IMR-90 (cell line): ENCODE results near the gene MARCHF9. TPM values are rescaled to one million over a fixed set of nuclear protein-coding genes. Genes with fewer than 3 reads are reported as not detected.

Experiments
- ATAC-seq: fragments of 200-7000 bp; cut with Tn5 transposase; 2 replicates; pipeline ENCODE4 v1.9.1; 2020; ENCODE audit warnings: low read depth, mild to moderate bottlenecking, moderate library complexity
- BruUV-seq: library from RNA; stranded (reverse); fragments of 400-500 nt; replicated peaks from 2 replicates; lab custom pipeline; 2021; lab: Mats Ljungman, UMichigan
- CTCF ChIA-PET: fragments of 300-600 bp; formaldehyde crosslinking; extraction: SDS; loops from one replicate; lab custom pipeline; 2021; ENCODE audit warnings: antibody characterized with exemption; lab: Yijun Ruan, JAX
- POLR2A ChIA-PET: fragments of 300-600 bp; sonication (Branson Sonifier 250); formaldehyde crosslinking; loops from one replicate; lab custom pipeline; 2022; ENCODE audit warnings: antibody characterized with exemption; ENCODE audit not compliant: unreplicated experiment; lab: Charles Lee
- DNase-seq: peaks from one replicate; pipeline ENCODE4 v3.0.0; 2013
- H2AFZ ChIP-seq: replicated peaks from 2 replicates; pipeline ENCODE3; 2013; ENCODE audit warnings: low read length, mild to moderate bottlenecking; ENCODE audit not compliant: poor library complexity
- H2AK5ac ChIP-seq: 2 replicates; pipeline ENCODE4 v1.6.1; 2013; ENCODE audit warnings: low read depth, low read length, inconsistent platforms
- H2AK9ac ChIP-seq: replicated peaks from 2 replicates; pipeline ENCODE3; 2013; ENCODE audit warnings: mild to moderate bottlenecking, low read depth, low read length, moderate library complexity; ENCODE audit not compliant: poor library complexity
- H2BK120ac ChIP-seq: 2 replicates; pipeline ENCODE4 v1.6.1; 2013; ENCODE audit warnings: low read depth, low read length, inconsistent platforms
- H2BK15ac ChIP-seq: 3 replicates; pipeline ENCODE4 v1.6.1; 2013; ENCODE audit warnings: low read depth, low read length, inconsistent platforms
- H2BK20ac ChIP-seq: 2 replicates; pipeline ENCODE4 v1.6.1; 2013; ENCODE audit warnings: low read depth, mild to moderate bottlenecking, inconsistent platforms, low read length, moderate library complexity
- H2BK5ac ChIP-seq: 2 replicates; pipeline ENCODE4 v1.6.1; 2013; ENCODE audit warnings: mild to moderate bottlenecking, low read depth, low read length, inconsistent platforms; ENCODE audit not compliant: poor library complexity, severe bottlenecking
- H3K14ac ChIP-seq: replicated peaks from 2 replicates; pipeline ENCODE4 v1.6.1; 2013; ENCODE audit warnings: low read depth, low read length, inconsistent platforms
- H3K18ac ChIP-seq: 2 replicates; pipeline ENCODE4 v1.6.1; 2013; ENCODE audit warnings: low read depth, low read length, control low read depth
- H3K23ac ChIP-seq: 2 replicates; pipeline ENCODE4 v1.6.1; 2013; ENCODE audit warnings: low read depth, low read length, inconsistent platforms
- H3K27ac ChIP-seq: 2 replicates; pipeline ENCODE4 v1.5.1; 2013; ENCODE audit warnings: mild to moderate bottlenecking, control low read depth, low read length; ENCODE audit not compliant: insufficient read depth
- H3K27me3 ChIP-seq: 2 replicates; pipeline ENCODE4 v1.6.1; 2013; ENCODE audit warnings: low read length; ENCODE audit not compliant: control insufficient read depth, insufficient read depth
- H3K36me3 ChIP-seq: 2 replicates; pipeline ENCODE4 v1.6.1; 2013; ENCODE audit warnings: low read length, mixed read lengths; ENCODE audit not compliant: control insufficient read depth, insufficient read depth
- H3K4ac ChIP-seq: 2 replicates; pipeline ENCODE4 v1.6.1; 2013; ENCODE audit warnings: low read depth, low read length, inconsistent platforms
- H3K4me1 ChIP-seq: 2 replicates; pipeline ENCODE4 v1.6.1; 2013; ENCODE audit warnings: low read length, mixed read lengths; ENCODE audit not compliant: control insufficient read depth, insufficient read depth
- H3K4me2 ChIP-seq: 2 replicates; pipeline ENCODE4 v1.6.1; 2013; ENCODE audit warnings: low read depth, mild to moderate bottlenecking, control low read depth, low read length, moderate library complexity
- H3K4me3 ChIP-seq: 2 replicates; pipeline ENCODE4 v1.5.1; 2013; ENCODE audit warnings: low read depth, mild to moderate bottlenecking, control low read depth, low read length, moderate library complexity; ENCODE audit not compliant: insufficient read depth
- H3K56ac ChIP-seq: 2 replicates; pipeline ENCODE4 v1.6.1; 2013; ENCODE audit warnings: low read length, inconsistent platforms; ENCODE audit not compliant: insufficient read depth; ENCODE audit errors: extremely low read depth
- H3K79me1 ChIP-seq, 2 experiments: 2 replicates each; pipeline ENCODE4 v1.6.1; 2013; ENCODE audit warnings: low read length in 2 of 2, inconsistent platforms in 1 of 2, low read depth in 1 of 2
- H3K9ac ChIP-seq: 2 replicates; pipeline ENCODE4 v1.6.1; 2013; ENCODE audit warnings: low read depth, low read length, control low read depth
- H3K9me1 ChIP-seq: 2 replicates; pipeline ENCODE4 v1.6.1; 2013; ENCODE audit warnings: low read length, inconsistent platforms; ENCODE audit not compliant: insufficient read depth
- H3K9me3 ChIP-seq: 2 replicates; pipeline ENCODE4 v1.6.1; 2013; ENCODE audit warnings: low read length; ENCODE audit not compliant: control insufficient read depth, insufficient read depth
- H4K20me1 ChIP-seq: 2 replicates; pipeline ENCODE4 v1.6.1; 2013; ENCODE audit warnings: low read length, inconsistent platforms; ENCODE audit not compliant: insufficient read depth
- H4K5ac ChIP-seq: 2 replicates; pipeline ENCODE4 v1.6.1; 2013; ENCODE audit warnings: mild to moderate bottlenecking, low read depth, low read length, control low read depth
- H4K8ac ChIP-seq, 2 experiments: 2 replicates each; pipeline ENCODE4 v1.6.1; 2013; ENCODE audit warnings: low read depth in 2 of 2, low read length in 2 of 2, control low read depth in 1 of 2, inconsistent platforms in 1 of 2
- H4K91ac ChIP-seq: 2 replicates; pipeline ENCODE4 v1.6.1; 2013; ENCODE audit warnings: low read depth, low read length, inconsistent platforms; ENCODE audit not compliant: insufficient read depth
- CEBPB ChIP-seq: IDR thresholded peaks from 2 replicates; pipeline ENCODE4 v1.6.1; 2012; ENCODE audit warnings: low read depth, low read length, improper control_type of control experiment
- MAFK ChIP-seq: IDR thresholded peaks from 2 replicates; pipeline ENCODE4 v1.6.1; 2012; ENCODE audit warnings: low read depth, low read length, improper control_type of control experiment
- WGBS, 2 experiments: methylation state at CpG; one replicate each; pipeline versions ENCODE4 v1.1.5 to v1.1.7; 2013; ENCODE audit warnings: missing lambda C conversion rate in 2 of 2; ENCODE audit not compliant: insufficient read length in 1 of 2; ENCODE audit errors: extremely low coverage in 2 of 2; 5-methylcytosine and 5-hydroxymethylcytosine counted together
- dilution Hi-C: fragments of 300-500 bp; cut with HindIII; formaldehyde crosslinking; loops from one replicate; pipeline ENCODE4 v1.14.3; 2018; ENCODE audit warnings: low sequenced_read_pairs; ENCODE audit not compliant: unreplicated experiment
- in situ Hi-C: fragments of 300-500 bp; cut with MboI; formaldehyde crosslinking; loops from 3 replicates; pipeline ENCODE4 v1.14.3; 2019; ENCODE audit warnings: low sequenced_read_pairs, inconsistent platforms, mixed read lengths
- intact Hi-C: fragments of 100-400 bp; cut with micrococcal nuclease; formaldehyde crosslinking; loops from 2 replicates; pipeline ENCODE4 v1.10.0; 2022
- polyA plus RNA-seq, 3 experiments: library from polyadenylated mRNA; depleted of rRNA; stranded (reverse); fragments of >200 nt; gene quantifications; 2 replicates each; pipeline ENCODE4 v1.2.3, GENCODE V29; 2012; ENCODE audit warnings: low replicate concordance in 1 of 3
- total RNA-seq: library from RNA; depleted of rRNA; stranded (reverse); fragments of >200 nt; gene quantifications from 2 replicates; pipeline ENCODE4 v1.2.3, GENCODE V29; 2012

Gene MARCHF9
- total and polyA plus RNA-seq, 2 of the 4 experiments (the other 2 are of a cell fraction) = 1.1 to 5.4 TPM

GRCh38 chr12:57775563-57776246 is 20.8 kb downstream of the MARCHF9 start:
- no peak overlapping the region for H3K14ac ChIP-seq
- 0 out of 2 replicates have a peak, but pooled peaks cover 3% of the 10 kb centered on the region for H3K4me1 ChIP-seq
- H2BK120ac ChIP-seq = no peak overlapping the region
- no peak overlapping the region for H4K8ac ChIP-seq
- 38% methylated on average over 1 of the region's 4 CpGs; no CpG with 5 or more reads in 1 of the 2 experiments for WGBS, 2 experiments
- ATAC-seq (no peak), DNase-seq (no peak)
- no peaks in the 10 kb centered on the region for H4K20me1 ChIP-seq
- TF ChIP-seq CEBPB = no peak
- no peak for TF ChIP-seq MAFK
- no peak overlapping the region for H3K4me3 ChIP-seq
- intact Hi-C loops = no loop called here
- no peak overlapping the region for H3K27ac ChIP-seq
- H3K18ac ChIP-seq = no peak overlapping the region
- peaks cover 15 to 28% of the 10 kb centered on the region in 2 experiments; a peak in 3 of 4 replicates for H3K79me1 ChIP-seq
- H4K5ac ChIP-seq = no peak overlapping the region
- no peak overlapping the region for H2AK9ac ChIP-seq
- no peak overlapping the region for H2BK5ac ChIP-seq
- BruUV-seq = no TSS peak
- H3K4ac ChIP-seq = no peak overlapping the region
- ChIA-PET POLR2A (no interaction called here), CTCF (interaction anchor here (1.2 kb wide), 1 partner anchor 16 kb away, joined by 3 read pairs; no protein-coding TSS in a partner anchor)
- H2AK5ac ChIP-seq = no peak overlapping the region
- dilution Hi-C loops = no loop called here
- H4K91ac ChIP-seq = no peak overlapping the region
- H2AFZ ChIP-seq = no peak overlapping the region
- no peak overlapping the region for H3K56ac ChIP-seq
- no peak overlapping the region for H2BK15ac ChIP-seq
- H3K23ac ChIP-seq = no peak overlapping the region
- peaks cover 6% of the 10 kb centered on the region for H3K36me3 ChIP-seq
- in situ Hi-C loops = no loop called here
- H3K4me2 ChIP-seq = no peak overlapping the region
- H3K9me1 ChIP-seq = peaks cover 9% of the 10 kb centered on the region
- H2BK20ac ChIP-seq = no peak overlapping the region
- H3K9ac ChIP-seq = no peak overlapping the region
- H3K27me3 ChIP-seq = no peaks in the 10 kb centered on the region
- no peaks in the 10 kb centered on the region for H3K9me3 ChIP-seq
